SK-N-MC (cell line): ENCODE measurements around the gene CACNA1G.

Experiments used
- DNase-seq: peaks from one replicate; pipeline ENCODE4 v3.0.0-alpha.2; 2011; ENCODE audit warnings: low read depth, low spot score
- H3K27ac ChIP-seq: fragments of 200-600 bp; sonication (generic); 2 replicates; pipeline ENCODE4 v1.5.1; 2016; ENCODE audit warnings: mixed run types
- H3K36me3 ChIP-seq: fragments of 200-600 bp; sonication (generic); 2 replicates; pipeline ENCODE4 v1.6.1; 2017; ENCODE audit warnings: antibody characterized with exemption, low read length, mixed read lengths; ENCODE audit not compliant: insufficient read depth
- H3K4me3 ChIP-seq: fragments of 200-600 bp; sonication (generic); 2 replicates; pipeline ENCODE4 v1.5.1; 2016
- H3K9ac ChIP-seq: fragments of 200-600 bp; sonication (generic); 2 replicates; pipeline ENCODE4 v1.8.0; 2017; ENCODE audit warnings: mixed run types, mixed read lengths; ENCODE audit not compliant: insufficient read length
- H3K9me3 ChIP-seq: fragments of 200-600 bp; sonication (generic); 2 replicates; pipeline ENCODE4 v1.6.1; 2017; ENCODE audit warnings: low read depth, mild to moderate bottlenecking, antibody characterized with exemption, low read length, moderate library complexity, mixed read lengths
- EZH2 ChIP-seq: fragments of 200-600 bp; sonication (generic); IDR thresholded peaks from one replicate; pipeline ENCODE4 v1.6.1; 2017; ENCODE audit warnings: antibody characterized with exemption
- FOXP2 ChIP-seq: optimal IDR thresholded peaks from 2 replicates; pipeline ENCODE3; 2011; ENCODE audit warnings: mild to moderate bottlenecking, moderate library complexity; ENCODE audit not compliant: insufficient read depth; ENCODE audit errors: extremely low read length, control extremely low read depth
- POLR2AphosphoS5 ChIP-seq: IDR thresholded peaks from 2 replicates; pipeline ENCODE4 v1.6.1; 2012; ENCODE audit warnings: mild to moderate bottlenecking, low read depth, low read length, borderline replicate concordance

Gene CACNA1G

GRCh38 chr17:50629902-50630301 lies 69.4 kb downstream of the CACNA1G start:
- no peak for DNase-seq
- no peak overlapping the region for H3K4me3 ChIP-seq
- no peak overlapping the region for H3K27ac ChIP-seq
- no peaks in the 10 kb centered on the region for H3K36me3 ChIP-seq
- TF ChIP-seq EZH2, result no peak
- no peak for TF ChIP-seq FOXP2
- no peak for TF ChIP-seq POLR2AphosphoS5
- no peak overlapping the region for H3K9ac ChIP-seq
- no peaks in the 10 kb centered on the region for H3K9me3 ChIP-seq

GRCh38 chr17:50630524-50631194 lies 70.1 kb downstream of the CACNA1G start:
- DNase-seq, result no peak
- Histone ChIP-seq H3K27ac (no peak overlapping the region), H3K36me3 (no peaks in the 10 kb centered on the region), H3K9me3 (no peaks in the 10 kb centered on the region), H3K9ac (no peak overlapping the region), H3K4me3 (no peak overlapping the region)
- TF ChIP-seq POLR2AphosphoS5 (no peak), EZH2 (no peak), FOXP2 (no peak)

- no peak overlapping the region for H3K27ac ChIP-seq
- DNase-seq, result no peak
Measured at GRCh38 chr17:50631195-50631907, 70.8 kb downstream of the CACNA1G start.

GRCh38 chr17:50631908-50632571 lies 71.5 kb downstream of the CACNA1G start:
- DNase-seq, result no peak
- Histone ChIP-seq H3K9me3 (no peaks in the 10 kb centered on the region), H3K4me3 (no peak overlapping the region), H3K27ac (no peak overlapping the region), H3K9ac (no peak overlapping the region), H3K36me3 (no peaks in the 10 kb centered on the region)
- TF ChIP-seq EZH2, result no peak
- TF ChIP-seq POLR2AphosphoS5, result no peak
- no peak for TF ChIP-seq FOXP2

More at GRCh38 chr17:50631195-50631907, 70.8 kb downstream of the CACNA1G start:
- Histone ChIP-seq H3K9ac (no peak overlapping the region), H3K36me3 (no peaks in the 10 kb centered on the region), H3K9me3 (no peaks in the 10 kb centered on the region), H3K4me3 (no peak overlapping the region)
- TF ChIP-seq FOXP2 (no peak), POLR2AphosphoS5 (no peak), EZH2 (no peak)

- TF ChIP-seq EZH2 (no peak), FOXP2 (no peak), POLR2AphosphoS5 (no peak)
- Histone ChIP-seq H3K4me3 (no peak overlapping the region), H3K27ac (no peak overlapping the region), H3K9ac (no peak overlapping the region), H3K36me3 (no peaks in the 10 kb centered on the region), H3K9me3 (no peaks in the 10 kb centered on the region)
- DNase-seq, result no peak
Measured at GRCh38 chr17:50632637-50633036, 72.1 kb downstream of the CACNA1G start.

GRCh38 chr17:50633683-50634082 lies 73.2 kb downstream of the CACNA1G start:
- Histone ChIP-seq H3K36me3 (no peaks in the 10 kb centered on the region), H3K27ac (no peak overlapping the region), H3K9ac (no peak overlapping the region), H3K4me3 (no peak overlapping the region), H3K9me3 (no peaks in the 10 kb centered on the region)
- TF ChIP-seq FOXP2 (no peak), POLR2AphosphoS5 (no peak), EZH2 (no peak)
- no peak for DNase-seq

- Histone ChIP-seq H3K9me3 (no peaks in the 10 kb centered on the region), H3K9ac (no peak within 1 kb of the TSS), H3K27ac (no peak within 1 kb of the TSS), H3K36me3 (no peaks in the 10 kb centered on the region), H3K4me3 (peak within 1 kb of the TSS; percentile 43)
- DNase-seq, result no peak
- TF ChIP-seq EZH2 (no peak), POLR2AphosphoS5 (no peak), FOXP2 (no peak)
Measured at GRCh38 chr17:50634224-50634914, 73.9 kb downstream of the CACNA1G start, which contains the start of gene ABCC3. ABCC3 (plus strand) TSS chr17:50634881; CDS start chr17:50634937, 56 bp downstream.
